HG02763 (cell line): ENCODE data around the gene FAM124A.

Source experiments
- ATAC-seq: cut with Tn5 transposase; IDR thresholded peaks from one replicate; pipeline ENCODE4 v1.9.1; 2021; ENCODE audit warnings: mild to moderate bottlenecking, moderate library complexity; ENCODE audit not compliant: unreplicated experiment

FAM124A gene

DNA sequence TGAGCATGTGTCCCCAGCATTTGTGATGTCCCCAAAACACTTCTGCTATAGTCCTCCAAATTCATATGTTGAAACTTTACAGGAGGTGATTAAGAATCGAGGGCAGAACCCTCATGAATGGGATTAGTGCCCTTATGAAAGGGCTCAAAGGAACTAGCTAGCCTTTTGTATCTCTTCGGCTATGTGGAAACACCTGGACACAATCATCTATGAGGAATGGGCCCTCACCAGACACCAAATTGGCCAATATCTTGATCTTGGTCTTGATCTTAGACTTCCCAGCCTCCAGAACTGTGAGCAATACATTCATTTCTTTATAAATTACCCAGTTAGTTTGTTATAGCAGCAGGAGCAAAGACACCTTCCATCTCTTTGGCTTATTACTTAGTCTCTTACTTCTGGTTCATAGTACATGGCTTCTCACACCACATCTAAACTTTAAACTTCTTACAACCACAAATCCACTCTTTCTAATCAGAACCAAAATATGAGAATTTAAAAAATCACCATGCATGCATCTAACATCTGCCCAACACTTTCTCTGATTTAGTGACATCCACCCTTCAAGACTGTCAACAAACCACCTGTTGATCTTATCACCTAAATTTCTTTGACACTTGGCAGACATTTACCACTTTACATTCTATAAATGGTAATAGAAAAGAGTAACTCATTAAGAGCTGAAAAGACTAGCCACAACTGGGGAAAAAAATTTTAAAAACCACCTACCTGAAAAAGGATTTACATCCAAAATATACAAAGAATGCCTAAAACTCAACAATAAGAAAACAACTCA, 110.6 kb downstream of the FAM124A start:
- no peak for ATAC-seq

DNA sequence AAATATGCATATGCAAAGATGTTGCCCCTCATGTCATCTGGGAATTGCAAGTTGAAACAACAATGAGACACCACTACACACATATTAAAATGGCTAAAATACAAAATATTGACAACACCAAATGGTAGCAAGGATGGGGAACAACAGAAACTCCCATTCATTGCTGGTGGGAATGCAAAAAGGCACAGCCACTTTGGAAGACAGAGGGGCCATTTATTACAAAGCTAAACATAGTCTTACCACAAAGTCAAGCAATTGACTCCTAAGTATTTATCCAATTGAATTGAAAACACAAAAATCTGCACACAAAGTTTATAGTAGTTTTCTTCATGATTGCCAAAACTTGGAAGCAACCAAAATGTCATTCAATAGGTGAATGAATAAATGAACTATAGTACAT, 111.2 kb downstream of the FAM124A start:
- ATAC-seq, result no peak

DNA sequence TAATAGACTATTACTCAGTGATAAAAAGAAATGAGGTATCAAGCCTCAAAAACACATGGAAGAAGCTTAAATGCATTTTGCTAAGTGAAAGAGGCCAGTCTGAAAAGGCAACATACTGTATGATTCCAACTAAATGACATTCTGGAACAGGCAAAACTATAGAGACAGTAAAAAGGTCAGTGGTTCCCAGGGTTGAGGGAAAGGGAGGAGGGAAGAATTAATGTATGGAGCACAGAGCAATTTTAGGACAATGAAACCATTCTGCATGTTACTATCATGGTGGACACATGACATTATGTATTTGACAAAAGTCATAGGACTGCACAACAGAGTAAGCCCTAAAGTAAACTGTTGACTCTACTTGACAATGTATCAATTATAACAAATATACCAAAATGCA, 111.6 kb downstream of the FAM124A start:
- ATAC-seq, result no peak
